Uterus (tissue), 2 donors: ENCODE measurements around the gene HCN1.
"Not testable (repeated sequence)": the region's sequence is repeated elsewhere in the genome, so short reads cannot be mapped to it uniquely, and the experiment has no call there.

ENCODE experiments used
- CTCF ChIP-seq, 4 experiments: fragments of 200-600 bp in 2 of 4; fragments of 450-650 bp in 2 of 4; sonication (generic) in 2 of 4; IDR thresholded peaks; one replicate each; pipeline ENCODE4 v1.5.1; 2016 to 2019; ENCODE audit warnings: antibody characterized with exemption in 4 of 4, mild to moderate bottlenecking in 2 of 4, moderate library complexity in 1 of 4
- POLR2A ChIP-seq, 2 donors: fragments of 450-650 bp; IDR thresholded peaks; one replicate each; pipeline ENCODE4 v1.6.1; 2016; ENCODE audit warnings: antibody characterized with exemption in 2 of 2, mild to moderate bottlenecking in 1 of 2, moderate library complexity in 1 of 2

GRCh38 chr5:45586001-45586400 is 110.2 kb downstream of the HCN1 start:
- not testable (repeated sequence) for TF ChIP-seq CTCF, POLR2A (IDR thresholded peaks at IDR 0.05)
